Measurements from ENCODE around the gene RBM20.

The RBM20 gene

DNA sequence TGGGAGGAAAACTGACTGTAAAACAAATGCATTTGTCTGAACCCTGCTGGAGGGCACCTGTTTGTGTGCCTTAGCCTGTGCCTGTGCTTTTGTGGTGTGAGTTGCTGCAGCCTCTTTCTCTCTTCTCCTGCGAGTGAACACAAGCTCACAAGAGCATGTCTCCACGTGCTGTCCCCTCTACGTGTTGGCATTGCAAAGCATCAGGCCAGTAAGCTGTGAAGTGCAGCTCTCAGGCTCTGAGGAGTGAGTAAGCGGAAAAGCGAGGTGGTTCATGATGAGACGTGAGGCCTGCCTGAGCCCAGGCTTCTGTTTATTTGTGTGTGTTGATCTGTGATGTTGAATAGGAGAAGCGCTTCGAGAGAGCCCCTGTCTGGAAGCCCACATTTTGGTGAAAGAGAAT is 142.0 kb downstream of the RBM20 start:
- no peak overlapping the region for H3K4me3 ChIP-seq (ENCODE audit: low read depth in 1 of 2, low read length in 1 of 2)
- no peaks in the 10 kb centered on the region for H3K36me3 ChIP-seq
- no peaks in the 10 kb centered on the region for H3K27me3 ChIP-seq
- TF ChIP-seq, protein P1, sequence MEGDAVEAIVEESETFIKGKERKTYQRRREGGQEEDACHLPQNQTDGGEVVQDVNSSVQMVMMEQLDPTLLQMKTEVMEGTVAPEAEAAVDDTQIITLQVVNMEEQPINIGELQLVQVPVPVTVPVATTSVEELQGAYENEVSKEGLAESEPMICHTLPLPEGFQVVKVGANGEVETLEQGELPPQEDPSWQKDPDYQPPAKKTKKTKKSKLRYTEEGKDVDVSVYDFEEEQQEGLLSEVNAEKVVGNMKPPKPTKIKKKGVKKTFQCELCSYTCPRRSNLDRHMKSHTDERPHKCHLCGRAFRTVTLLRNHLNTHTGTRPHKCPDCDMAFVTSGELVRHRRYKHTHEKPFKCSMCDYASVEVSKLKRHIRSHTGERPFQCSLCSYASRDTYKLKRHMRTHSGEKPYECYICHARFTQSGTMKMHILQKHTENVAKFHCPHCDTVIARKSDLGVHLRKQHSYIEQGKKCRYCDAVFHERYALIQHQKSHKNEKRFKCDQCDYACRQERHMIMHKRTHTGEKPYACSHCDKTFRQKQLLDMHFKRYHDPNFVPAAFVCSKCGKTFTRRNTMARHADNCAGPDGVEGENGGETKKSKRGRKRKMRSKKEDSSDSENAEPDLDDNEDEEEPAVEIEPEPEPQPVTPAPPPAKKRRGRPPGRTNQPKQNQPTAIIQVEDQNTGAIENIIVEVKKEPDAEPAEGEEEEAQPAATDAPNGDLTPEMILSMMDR (IDR thresholded peaks at IDR 0.05) = no peak
- H3K9me3 ChIP-seq = no peaks in the 10 kb centered on the region
- peaks cover 0 to 6% of the 10 kb centered on the region in 2 experiments for H3K4me1 ChIP-seq (ENCODE audit: control insufficient read depth in 1 of 2, insufficient read depth in 1 of 2, low read depth in 1 of 2, low read length in 1 of 2)
- H3K27ac ChIP-seq = no peak overlapping the region

DNA sequence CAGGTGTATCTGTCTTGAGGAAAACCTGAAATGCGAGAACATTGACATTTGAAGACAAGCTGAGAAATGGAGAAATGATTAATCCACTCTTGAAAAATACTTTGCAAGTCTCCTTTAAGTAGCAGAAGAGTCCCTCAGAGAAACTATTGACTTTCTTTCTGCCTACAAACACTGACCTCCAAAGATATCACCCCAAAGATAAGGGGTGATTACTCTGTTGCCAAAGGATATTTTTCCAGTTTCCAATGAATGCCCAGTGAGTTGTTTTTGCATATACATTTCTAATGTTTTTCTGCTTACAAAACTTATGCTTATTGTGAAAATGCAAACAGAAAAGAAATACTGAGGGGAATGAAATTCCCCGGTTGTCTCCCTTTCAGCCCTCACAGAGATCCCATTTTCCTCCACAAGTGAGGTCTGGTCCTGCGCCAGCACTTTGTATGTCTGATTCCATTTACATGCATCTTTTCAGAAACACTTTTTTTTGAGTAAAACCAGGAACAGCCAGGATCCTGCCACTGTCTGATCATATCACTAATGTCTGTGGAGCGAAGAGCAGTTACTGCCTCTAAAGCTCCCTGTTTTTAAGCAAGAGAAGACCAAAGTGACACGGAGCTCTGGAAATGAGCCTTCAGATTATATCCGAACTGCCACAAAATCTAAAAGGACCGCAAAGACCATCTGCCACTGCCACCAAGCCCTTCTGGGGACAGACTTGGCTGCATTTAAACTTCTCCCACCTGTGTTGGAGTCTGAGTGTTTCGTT is 144.7 kb downstream of the RBM20 start:
- Histone ChIP-seq H3K9me3 (no peaks in the 10 kb centered on the region), H3K27ac (no peak overlapping the region), H3K4me1 (ENCODE audit: control insufficient read depth in 1 of 2, insufficient read depth in 1 of 2, low read depth in 1 of 2, low read length in 1 of 2) (peaks cover 14% of the 10 kb centered on the region in 2 experiments), H3K27me3 (no peaks in the 10 kb centered on the region), H3K36me3 (no peaks in the 10 kb centered on the region), H3K4me3 (ENCODE audit: low read depth in 1 of 2, low read length in 1 of 2) (no peak overlapping the region)
- TF ChIP-seq, protein P1 (IDR thresholded peaks at IDR 0.05) = no peak

DNA sequence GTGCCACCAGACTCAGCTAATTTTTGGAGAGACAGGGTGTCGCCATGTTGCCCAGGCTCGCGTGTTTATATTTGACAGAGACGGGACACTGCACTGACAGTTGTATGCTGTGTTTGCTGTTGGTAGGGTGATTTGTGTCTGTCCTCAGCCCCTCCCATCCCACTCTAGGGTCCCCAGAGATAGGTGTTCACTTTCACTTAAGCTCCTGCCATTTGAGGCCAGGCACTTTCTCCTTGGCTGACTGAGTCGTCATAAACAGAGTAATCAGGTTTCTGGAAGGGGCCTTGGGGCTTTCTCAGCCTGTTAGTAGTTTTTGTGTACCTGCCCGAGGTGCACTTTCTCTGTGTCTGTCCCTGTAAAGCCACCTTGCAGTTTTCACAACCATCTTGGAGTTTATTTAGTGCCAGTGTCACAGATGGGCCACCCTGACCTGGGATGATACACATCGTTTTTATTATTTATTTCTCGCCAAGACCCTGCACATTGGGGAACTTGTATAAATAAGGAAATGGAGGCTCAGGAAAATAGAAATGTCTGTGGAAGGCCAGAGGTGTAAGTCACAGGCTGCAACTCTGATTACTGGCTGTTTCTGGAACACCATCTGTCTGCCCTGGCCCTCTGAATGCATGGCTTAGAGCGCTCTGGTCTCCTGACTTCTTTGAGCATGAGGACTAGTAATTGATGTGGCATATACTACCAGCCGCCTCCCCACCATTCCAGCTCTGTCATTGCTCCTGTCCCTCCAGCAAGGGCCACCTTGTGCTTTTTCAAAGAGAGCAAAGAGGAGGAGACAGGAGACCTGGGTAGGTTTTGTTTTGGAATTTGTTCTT is 145.7 kb downstream of the RBM20 start:
- Histone ChIP-seq H3K9me3 (no peaks in the 10 kb centered on the region), H3K36me3 (no peaks in the 10 kb centered on the region), H3K4me1 (ENCODE audit: control insufficient read depth in 1 of 2, insufficient read depth in 1 of 2, low read depth in 1 of 2, low read length in 1 of 2) (peaks cover 14% of the 10 kb centered on the region in 2 experiments), H3K27ac (no peak overlapping the region), H3K4me3 (ENCODE audit: low read depth in 1 of 2, low read length in 1 of 2) (no peak overlapping the region), H3K27me3 (no peaks in the 10 kb centered on the region)
- TF ChIP-seq, protein P1 (IDR thresholded peaks at IDR 0.05) = no peak

DNA sequence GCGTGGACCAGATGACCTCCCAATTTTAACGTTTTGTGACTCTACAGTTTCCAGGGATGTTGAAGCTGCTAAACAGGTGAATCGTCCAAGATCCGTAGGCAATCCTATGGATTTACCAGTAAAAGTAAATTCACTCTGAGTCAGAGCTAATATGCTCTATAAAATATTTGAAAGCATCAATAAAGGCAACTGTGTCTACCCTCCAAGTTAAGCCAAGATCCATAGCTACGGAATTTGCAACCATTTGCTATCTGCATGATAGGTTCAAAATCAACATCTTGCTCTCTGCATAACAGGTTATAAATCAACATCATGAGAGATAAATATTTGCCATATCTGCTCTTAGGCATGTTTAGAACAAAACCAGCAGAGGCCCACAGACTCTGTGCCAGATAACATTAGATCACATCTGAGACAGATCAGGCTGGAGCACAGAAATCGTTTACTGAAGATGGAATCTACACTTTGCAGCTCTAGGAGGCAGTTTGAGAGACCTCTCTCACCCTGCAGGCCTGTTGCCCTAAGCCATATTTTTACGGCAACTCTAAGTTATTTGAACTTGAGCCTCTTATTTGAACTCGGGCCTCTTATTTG is 146.9 kb downstream of the RBM20 start:
- H3K9me3 ChIP-seq = no peaks in the 10 kb centered on the region
- no peak overlapping the region for H3K27ac ChIP-seq
- peaks cover 14% of the 10 kb centered on the region in 2 experiments for H3K4me1 ChIP-seq (ENCODE audit: control insufficient read depth in 1 of 2, insufficient read depth in 1 of 2, low read depth in 1 of 2, low read length in 1 of 2)
- TF ChIP-seq, protein P1 (IDR thresholded peaks at IDR 0.05) = no peak
- H3K4me3 ChIP-seq (ENCODE audit: low read depth in 1 of 2, low read length in 1 of 2) = no peak overlapping the region
- H3K27me3 ChIP-seq = no peaks in the 10 kb centered on the region
- no peaks in the 10 kb centered on the region for H3K36me3 ChIP-seq

DNA sequence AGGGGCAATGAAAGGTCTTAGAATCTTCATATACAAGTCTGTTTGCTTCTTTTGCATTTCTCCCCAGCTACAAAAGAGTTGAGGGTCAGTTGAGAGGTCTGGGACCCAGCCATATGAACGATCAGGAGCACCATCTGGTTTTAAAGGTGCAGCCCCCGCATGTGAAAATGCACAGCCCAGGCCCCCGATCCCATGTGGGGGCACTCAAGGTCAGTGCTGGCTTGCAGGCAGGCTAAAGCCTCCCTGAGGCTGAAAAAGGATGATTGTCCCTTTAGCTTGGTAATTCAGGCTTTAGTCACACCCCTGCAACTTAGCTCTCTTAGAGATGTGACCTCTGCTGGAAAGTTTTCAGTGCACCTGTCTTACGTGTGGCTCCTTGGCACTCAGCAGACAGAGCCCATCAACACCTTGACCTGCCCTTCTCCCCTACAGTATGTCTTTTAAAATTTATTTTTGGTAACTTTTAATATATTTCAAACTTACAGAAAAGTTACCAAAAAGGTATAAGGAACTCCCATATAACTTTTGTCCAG is 147.5 kb downstream of the RBM20 start:
- Histone ChIP-seq H3K27ac (no peak overlapping the region), H3K36me3 (no peaks in the 10 kb centered on the region), H3K4me1 (ENCODE audit: control insufficient read depth in 1 of 2, insufficient read depth in 1 of 2, low read depth in 1 of 2, low read length in 1 of 2) (peaks cover 14% of the 10 kb centered on the region in 2 experiments), H3K27me3 (no peaks in the 10 kb centered on the region), H3K9me3 (no peaks in the 10 kb centered on the region), H3K4me3 (ENCODE audit: low read depth in 1 of 2, low read length in 1 of 2) (no peak overlapping the region)
- TF ChIP-seq, protein P1 (IDR thresholded peaks at IDR 0.05) = no peak
